Measurements from ENCODE around the gene VPS35L.

Gene VPS35L

DNA sequence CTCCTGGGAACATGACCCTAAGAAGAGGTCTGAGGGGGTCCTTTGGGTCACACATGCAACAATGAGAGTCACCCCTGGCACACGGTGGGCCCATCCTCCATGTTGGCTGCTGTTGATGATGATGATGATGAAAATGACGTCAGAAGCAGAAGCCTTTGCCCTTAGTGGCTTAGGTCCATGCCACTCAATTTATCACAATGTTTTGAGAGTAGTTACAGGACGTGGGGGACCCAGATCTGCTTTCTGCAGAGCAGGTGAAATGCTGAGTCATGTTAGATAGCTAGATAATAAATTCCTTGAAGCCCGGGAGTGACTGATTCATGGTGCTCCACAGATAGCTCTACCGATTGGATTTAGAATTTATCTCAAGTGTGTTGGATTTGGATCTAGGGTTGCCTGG, 53.9 kb downstream of the VPS35L start:
- H3K4me1 ChIP-seq (ENCODE audit: control insufficient read depth, insufficient read depth, low read length), result peaks cover 7% of the 10 kb centered on the region
- peaks cover 16% of the 10 kb centered on the region for H3K36me3 ChIP-seq (ENCODE audit: control insufficient read depth, insufficient read depth, low read length)

GRCh38 chr16:19610200-19610599, 54.7 kb downstream of the VPS35L start:
- no peaks in the 10 kb centered on the region for H3K27me3 ChIP-seq (ENCODE audit: control insufficient read depth, insufficient read depth, low read length)
- peaks cover 7% of the 10 kb centered on the region for H3K4me1 ChIP-seq (ENCODE audit: control insufficient read depth, insufficient read depth, low read length)
- H3K9ac ChIP-seq (ENCODE audit: low read length), result no peak overlapping the region
- H3K36me3 ChIP-seq (ENCODE audit: control insufficient read depth, insufficient read depth, low read length), result peaks cover 16% of the 10 kb centered on the region
- H3K27ac ChIP-seq (ENCODE audit: low read depth, low read length), result no peak overlapping the region
- no peak overlapping the region for H3K4me3 ChIP-seq (ENCODE audit: low read length)

More for the DNA sequence above, 53.9 kb downstream of the VPS35L start:
- Histone ChIP-seq H3K27ac (ENCODE audit: low read depth, low read length) (no peak overlapping the region), H3K4me3 (ENCODE audit: low read length) (no peak overlapping the region), H3K9ac (ENCODE audit: low read length) (no peak overlapping the region), H3K27me3 (ENCODE audit: control insufficient read depth, insufficient read depth, low read length) (no peaks in the 10 kb centered on the region)

GRCh38 chr16:19613834-19614233, 58.3 kb downstream of the VPS35L start:
- peaks cover 11% of the 10 kb centered on the region for H3K36me3 ChIP-seq (ENCODE audit: control insufficient read depth, insufficient read depth, low read length)

GRCh38 chr16:19616241-19616640, 60.7 kb downstream of the VPS35L start:
- Histone ChIP-seq H3K4me1 (ENCODE audit: control insufficient read depth, insufficient read depth, low read length) (no peaks in the 10 kb centered on the region), H3K27ac (ENCODE audit: low read depth, low read length) (no peak overlapping the region), H3K4me3 (ENCODE audit: low read length) (no peak overlapping the region), H3K27me3 (ENCODE audit: control insufficient read depth, insufficient read depth, low read length) (no peaks in the 10 kb centered on the region), H3K36me3 (ENCODE audit: control insufficient read depth, insufficient read depth, low read length) (peaks cover 6% of the 10 kb centered on the region), H3K9ac (ENCODE audit: low read length) (no peak overlapping the region)

More at GRCh38 chr16:19613834-19614233, 58.3 kb downstream of the VPS35L start:
- Histone ChIP-seq H3K4me1 (ENCODE audit: control insufficient read depth, insufficient read depth, low read length) (no peaks in the 10 kb centered on the region), H3K4me3 (ENCODE audit: low read length) (no peak overlapping the region), H3K9ac (ENCODE audit: low read length) (no peak overlapping the region), H3K27me3 (ENCODE audit: control insufficient read depth, insufficient read depth, low read length) (no peaks in the 10 kb centered on the region), H3K27ac (ENCODE audit: low read depth, low read length) (no peak overlapping the region)

DNA sequence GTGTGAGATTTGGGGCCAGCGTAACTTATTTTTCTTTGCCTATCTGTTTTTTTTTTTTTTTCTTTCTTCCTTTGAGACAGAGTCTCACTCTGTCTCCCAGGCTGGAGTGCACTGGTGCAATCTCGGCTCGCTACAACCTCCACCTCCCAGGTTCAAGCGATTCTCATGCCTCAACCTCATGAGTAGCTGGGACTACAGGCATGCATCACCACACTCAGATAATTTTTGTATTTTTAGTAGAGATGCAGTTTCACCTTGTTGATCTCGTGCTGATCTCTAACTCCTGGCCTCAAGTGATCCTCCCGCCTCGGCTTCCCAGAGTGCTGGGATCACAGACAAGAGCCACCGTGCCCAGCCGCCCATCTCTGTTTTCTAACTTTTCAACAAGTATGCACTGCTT, 63.4 kb downstream of the VPS35L start:
- Histone ChIP-seq H3K9ac (ENCODE audit: low read length) (no peak overlapping the region), H3K27me3 (ENCODE audit: control insufficient read depth, insufficient read depth, low read length) (no peaks in the 10 kb centered on the region), H3K4me1 (ENCODE audit: control insufficient read depth, insufficient read depth, low read length) (no peaks in the 10 kb centered on the region), H3K36me3 (ENCODE audit: control insufficient read depth, insufficient read depth, low read length) (no peaks in the 10 kb centered on the region), H3K4me3 (ENCODE audit: low read length) (no peak overlapping the region), H3K27ac (ENCODE audit: low read depth, low read length) (no peak overlapping the region)

GRCh38 chr16:19621445-19621844, 65.9 kb downstream of the VPS35L start:
- Histone ChIP-seq H3K27me3 (ENCODE audit: control insufficient read depth, insufficient read depth, low read length) (no peaks in the 10 kb centered on the region), H3K4me3 (ENCODE audit: low read length) (no peak overlapping the region), H3K27ac (ENCODE audit: low read depth, low read length) (no peak overlapping the region), H3K36me3 (ENCODE audit: control insufficient read depth, insufficient read depth, low read length) (no peaks in the 10 kb centered on the region), H3K9ac (ENCODE audit: low read length) (no peak overlapping the region), H3K4me1 (ENCODE audit: control insufficient read depth, insufficient read depth, low read length) (no peaks in the 10 kb centered on the region)

DNA sequence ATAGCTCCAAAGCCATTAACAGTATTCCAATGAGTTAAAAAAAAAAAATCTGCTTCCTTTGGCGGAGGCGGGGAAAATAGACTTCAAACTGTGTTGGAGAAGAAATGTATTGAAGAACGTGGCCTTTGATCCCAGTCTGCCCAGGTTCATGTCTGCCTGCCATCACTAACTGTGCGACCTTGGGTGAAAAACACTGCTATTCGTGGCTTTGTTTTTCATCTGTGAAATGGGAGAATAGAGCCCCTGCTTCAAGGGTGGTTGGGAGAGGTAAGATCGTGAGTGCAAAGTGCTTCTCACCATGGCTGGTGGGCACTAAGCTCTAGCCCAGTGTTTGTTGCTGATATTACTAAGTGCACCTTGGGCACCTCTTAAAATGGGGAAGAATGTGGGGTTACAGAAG, 69.5 kb downstream of the VPS35L start:
- Histone ChIP-seq H3K4me3 (ENCODE audit: low read length) (no peak overlapping the region), H3K27ac (ENCODE audit: low read depth, low read length) (no peak overlapping the region), H3K27me3 (ENCODE audit: control insufficient read depth, insufficient read depth, low read length) (no peaks in the 10 kb centered on the region), H3K9ac (ENCODE audit: low read length) (no peak overlapping the region), H3K4me1 (ENCODE audit: control insufficient read depth, insufficient read depth, low read length) (no peaks in the 10 kb centered on the region), H3K36me3 (ENCODE audit: control insufficient read depth, insufficient read depth, low read length) (peaks cover 6% of the 10 kb centered on the region)

DNA sequence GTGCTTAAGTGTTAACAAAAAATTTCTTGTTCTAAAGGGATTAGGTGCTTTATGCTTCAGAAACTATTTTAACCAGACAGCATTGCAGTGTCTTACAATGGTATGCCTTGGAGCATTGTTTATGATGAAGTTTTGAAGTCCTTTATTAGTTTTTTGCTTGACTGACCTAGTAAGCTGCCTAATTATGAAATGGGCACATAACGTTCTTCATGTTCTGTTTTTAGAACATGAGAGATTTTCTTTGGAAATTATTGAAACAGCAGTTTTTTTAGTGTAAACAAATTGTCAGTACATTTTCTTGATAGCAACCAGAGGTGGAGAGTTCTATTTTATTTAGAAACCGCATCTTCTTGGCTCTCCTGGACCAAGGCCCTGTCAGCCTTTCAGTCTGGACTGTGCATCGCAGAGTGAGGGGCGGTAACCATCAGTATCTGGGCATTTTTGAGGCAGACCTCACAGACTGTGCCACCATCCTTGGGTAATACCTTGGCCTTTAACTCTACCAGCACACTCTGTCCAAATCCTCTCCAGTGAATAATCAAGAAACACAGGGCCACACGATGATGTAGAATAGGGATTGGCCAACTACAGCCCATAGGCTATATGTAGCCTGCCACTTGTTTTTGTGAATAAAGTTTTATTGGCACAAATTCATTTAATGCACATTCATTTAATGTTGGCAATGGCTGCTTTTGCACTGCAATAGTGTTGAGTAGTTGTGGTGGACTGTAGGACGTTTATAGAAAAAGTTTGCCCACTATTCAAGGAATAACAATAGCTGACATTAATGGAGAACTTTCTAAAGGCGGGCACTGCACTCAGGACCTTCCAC, 81.1 kb downstream of the VPS35L start:
- Histone ChIP-seq H3K36me3 (ENCODE audit: control insufficient read depth, insufficient read depth, low read length) (peaks cover 15% of the 10 kb centered on the region), H3K9ac (ENCODE audit: low read length) (no peak overlapping the region), H3K27ac (ENCODE audit: low read depth, low read length) (no peak overlapping the region)

GRCh38 chr16:19639986-19640421, 84.5 kb downstream of the VPS35L start:
- no peaks in the 10 kb centered on the region for H3K27me3 ChIP-seq (ENCODE audit: control insufficient read depth, insufficient read depth, low read length)
- peak overlapping the region; percentile 8 for H3K27ac ChIP-seq (ENCODE audit: low read depth, low read length)
- peaks cover 2% of the 10 kb centered on the region for H3K36me3 ChIP-seq (ENCODE audit: control insufficient read depth, insufficient read depth, low read length)
- no peak overlapping the region for H3K4me3 ChIP-seq (ENCODE audit: low read length)
- H3K4me1 ChIP-seq (ENCODE audit: control insufficient read depth, insufficient read depth, low read length), result peaks cover 2% of the 10 kb centered on the region
- H3K9ac ChIP-seq (ENCODE audit: low read length), result no peak overlapping the region

More for the DNA sequence above, 81.1 kb downstream of the VPS35L start:
- Histone ChIP-seq H3K4me1 (ENCODE audit: control insufficient read depth, insufficient read depth, low read length) (peaks cover 2% of the 10 kb centered on the region), H3K27me3 (ENCODE audit: control insufficient read depth, insufficient read depth, low read length) (no peaks in the 10 kb centered on the region), H3K4me3 (ENCODE audit: low read length) (no peak overlapping the region)

GRCh38 chr16:19642501-19642900, 87.0 kb downstream of the VPS35L start:
- no peaks in the 10 kb centered on the region for H3K27me3 ChIP-seq (ENCODE audit: control insufficient read depth, insufficient read depth, low read length)
- no peak overlapping the region for H3K9ac ChIP-seq (ENCODE audit: low read length)
- H3K27ac ChIP-seq (ENCODE audit: low read depth, low read length), result no peak overlapping the region
- H3K4me1 ChIP-seq (ENCODE audit: control insufficient read depth, insufficient read depth, low read length), result no peaks in the 10 kb centered on the region
- no peak overlapping the region for H3K4me3 ChIP-seq (ENCODE audit: low read length)
- peaks cover 5% of the 10 kb centered on the region for H3K36me3 ChIP-seq (ENCODE audit: control insufficient read depth, insufficient read depth, low read length)

- Histone ChIP-seq H3K27me3 (ENCODE audit: control insufficient read depth, insufficient read depth, low read length) (no peaks in the 10 kb centered on the region), H3K4me1 (ENCODE audit: control insufficient read depth, insufficient read depth, low read length) (no peaks in the 10 kb centered on the region), H3K36me3 (ENCODE audit: control insufficient read depth, insufficient read depth, low read length) (peaks cover 5% of the 10 kb centered on the region), H3K27ac (ENCODE audit: low read depth, low read length) (no peak overlapping the region), H3K4me3 (ENCODE audit: low read length) (no peak overlapping the region), H3K9ac (ENCODE audit: low read length) (no peak overlapping the region)
Measured at GRCh38 chr16:19644877-19645276, 89.4 kb downstream of the VPS35L start.

DNA sequence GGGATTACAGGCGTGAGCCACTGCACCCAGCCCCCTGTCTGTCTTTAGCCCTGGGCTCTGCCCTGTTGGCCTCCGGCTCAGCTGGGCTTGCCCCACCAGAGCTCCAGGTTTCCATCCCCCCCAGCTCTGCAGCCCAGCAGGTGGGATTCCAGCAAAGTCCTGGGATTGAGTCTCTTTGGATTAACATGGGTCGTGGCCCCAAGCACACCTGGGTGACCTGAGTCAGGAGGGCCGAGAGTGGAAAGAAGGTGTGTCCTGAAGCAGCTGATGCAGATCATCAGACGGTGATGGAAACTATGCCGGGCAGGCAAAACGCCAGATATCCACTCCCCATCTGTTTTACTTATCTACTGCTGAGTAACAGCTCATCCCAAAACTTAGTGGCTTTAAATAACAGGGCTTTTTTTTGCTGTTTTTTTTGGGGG, 90.1 kb downstream of the VPS35L start:
- H3K9ac ChIP-seq (ENCODE audit: low read length), result no peak overlapping the region
- peak overlapping the region; percentile 45 for H3K27ac ChIP-seq (ENCODE audit: low read depth, low read length)
- no peak overlapping the region for H3K4me3 ChIP-seq (ENCODE audit: low read length)
- H3K4me1 ChIP-seq (ENCODE audit: control insufficient read depth, insufficient read depth, low read length), result no peaks in the 10 kb centered on the region
- H3K36me3 ChIP-seq (ENCODE audit: control insufficient read depth, insufficient read depth, low read length), result peaks cover 5% of the 10 kb centered on the region
- no peaks in the 10 kb centered on the region for H3K27me3 ChIP-seq (ENCODE audit: control insufficient read depth, insufficient read depth, low read length)

GRCh38 chr16:19649980-19650379, 94.5 kb downstream of the VPS35L start:
- Histone ChIP-seq H3K9ac (ENCODE audit: low read length) (no peak overlapping the region), H3K36me3 (ENCODE audit: control insufficient read depth, insufficient read depth, low read length) (peaks cover 18% of the 10 kb centered on the region), H3K27me3 (ENCODE audit: control insufficient read depth, insufficient read depth, low read length) (no peaks in the 10 kb centered on the region), H3K4me3 (ENCODE audit: low read length) (no peak overlapping the region), H3K4me1 (ENCODE audit: control insufficient read depth, insufficient read depth, low read length) (no peaks in the 10 kb centered on the region), H3K27ac (ENCODE audit: low read depth, low read length) (no peak overlapping the region)
